H1 (cell line): ENCODE data around the gene CEP192. TPM values are rescaled to one million over a fixed set of nuclear protein-coding genes. Genes with fewer than 3 reads are reported as not detected.

Experiments
- CBX5 ChIP-seq: fragments of 300-800, 300-1000 bp; sonication (generic); IDR thresholded peaks from 2 replicates; pipeline ENCODE4 v1.7.1; 2016; ENCODE audit warnings: antibody characterized with exemption, low read length, low read depth
- CHD1 ChIP-seq: IDR thresholded peaks from 2 replicates; pipeline ENCODE4 v1.6.1; 2012; ENCODE audit warnings: low read depth, low read length, improper control_type of control experiment
- SIX5 ChIP-seq: IDR thresholded peaks from 2 replicates; pipeline ENCODE4 v1.6.1; 2011; ENCODE audit warnings: mild to moderate bottlenecking, low read depth, low read length
- SP4 ChIP-seq: IDR thresholded peaks from 2 replicates; pipeline ENCODE4 v1.6.1; 2012; ENCODE audit warnings: low read length, inconsistent platforms
- YY1 ChIP-seq: IDR thresholded peaks from 2 replicates; pipeline ENCODE4 v1.6.1; 2011; ENCODE audit warnings: low read depth, mild to moderate bottlenecking, low read length
- polyA plus RNA-seq, 7 experiments: library from polyadenylated mRNA; depleted of rRNA in 3 of 7; stranded (reverse) in 5 of 7; unstranded in 2 of 7; fragments of >200 nt in 5 of 7; fragments of 200-250 nt in 2 of 7; gene quantifications; 1 replicate in 5 of 7; 2 replicates in 1 of 7; 4 replicates in 1 of 7; pipeline versions ENCODE4 v1.2.1 to v1.2.3, GENCODE V29; 2011 to 2013; ENCODE audit warnings: missing spikeins in 2 of 7, mixed read lengths in 2 of 7
- total RNA-seq: library from RNA; stranded (reverse); fragmentation: NEBNext Ultra II Directional; extraction: Animal tissue kit (Norgen Biotek cat#: 25700); gene quantifications from 2 replicates; pipeline ENCODE4 v1.2.1, GENCODE V29; 2021
- TF ChIP-seq, protein P1 (sequence below), 3 experiments: IDR thresholded peaks; 1 replicate in 2 of 3; 2 replicates in 1 of 3; pipeline versions ENCODE4 v1.5.1 to v1.6.1; 2011; ENCODE audit warnings: low read length in 3 of 3, mild to moderate bottlenecking in 3 of 3, inconsistent platforms in 2 of 3, low read depth in 1 of 3, moderate library complexity in 1 of 3; ENCODE audit not compliant: insufficient read depth in 1 of 3; ENCODE audit errors: control extremely low read depth in 1 of 3

The CEP192 gene
- total and polyA plus RNA-seq, 2 of the 8 experiments (the other 6 are each of a cell fraction or from before 2014, with no cell fraction given), result 13.4 to 23.1 TPM

DNA sequence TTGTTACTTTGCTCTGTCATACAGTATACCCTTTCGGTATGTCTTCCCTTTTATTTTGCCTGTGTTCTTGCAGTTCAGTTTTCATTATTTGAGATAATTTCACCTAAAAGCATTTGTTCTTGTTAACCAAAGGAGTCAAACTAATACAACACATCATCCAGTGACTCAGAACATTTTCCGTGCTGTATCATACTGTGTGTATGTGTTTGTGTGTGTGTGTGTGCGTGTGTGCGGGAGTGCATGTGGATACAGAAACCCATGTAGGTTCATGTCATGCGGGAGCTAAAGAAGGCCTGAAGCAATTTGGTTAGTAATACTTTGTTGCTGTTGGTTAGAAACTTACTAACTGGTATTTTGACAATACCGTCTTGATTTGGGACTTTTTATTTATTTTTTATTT lies 60.0 kb downstream of the CEP192 start (continued):
- TF ChIP-seq, protein P1, sequence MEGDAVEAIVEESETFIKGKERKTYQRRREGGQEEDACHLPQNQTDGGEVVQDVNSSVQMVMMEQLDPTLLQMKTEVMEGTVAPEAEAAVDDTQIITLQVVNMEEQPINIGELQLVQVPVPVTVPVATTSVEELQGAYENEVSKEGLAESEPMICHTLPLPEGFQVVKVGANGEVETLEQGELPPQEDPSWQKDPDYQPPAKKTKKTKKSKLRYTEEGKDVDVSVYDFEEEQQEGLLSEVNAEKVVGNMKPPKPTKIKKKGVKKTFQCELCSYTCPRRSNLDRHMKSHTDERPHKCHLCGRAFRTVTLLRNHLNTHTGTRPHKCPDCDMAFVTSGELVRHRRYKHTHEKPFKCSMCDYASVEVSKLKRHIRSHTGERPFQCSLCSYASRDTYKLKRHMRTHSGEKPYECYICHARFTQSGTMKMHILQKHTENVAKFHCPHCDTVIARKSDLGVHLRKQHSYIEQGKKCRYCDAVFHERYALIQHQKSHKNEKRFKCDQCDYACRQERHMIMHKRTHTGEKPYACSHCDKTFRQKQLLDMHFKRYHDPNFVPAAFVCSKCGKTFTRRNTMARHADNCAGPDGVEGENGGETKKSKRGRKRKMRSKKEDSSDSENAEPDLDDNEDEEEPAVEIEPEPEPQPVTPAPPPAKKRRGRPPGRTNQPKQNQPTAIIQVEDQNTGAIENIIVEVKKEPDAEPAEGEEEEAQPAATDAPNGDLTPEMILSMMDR (IDR thresholded peaks at IDR 0.05; ENCODE audit: control extremely low read depth in 1 of 3, insufficient read depth in 1 of 3, low read depth in 1 of 3, low read length in 3 of 3), result no peak
- TF ChIP-seq CHD1, result no peak
- TF ChIP-seq SIX5, result no peak
- no peak for TF ChIP-seq CBX5
- no peak for TF ChIP-seq YY1
- TF ChIP-seq SP4, result no peak
